SK-N-MC (cell line): ENCODE results near the gene SLC22A4.

Source experiments
- EZH2 ChIP-seq: fragments of 200-600 bp; sonication (generic); IDR thresholded peaks from one replicate; pipeline ENCODE4 v1.6.1; 2017; ENCODE audit warnings: antibody characterized with exemption
- FOXP2 ChIP-seq: optimal IDR thresholded peaks from 2 replicates; pipeline ENCODE3; 2011; ENCODE audit warnings: mild to moderate bottlenecking, moderate library complexity; ENCODE audit not compliant: insufficient read depth; ENCODE audit errors: extremely low read length, control extremely low read depth
- POLR2AphosphoS5 ChIP-seq: IDR thresholded peaks from 2 replicates; pipeline ENCODE4 v1.6.1; 2012; ENCODE audit warnings: mild to moderate bottlenecking, low read depth, low read length, borderline replicate concordance

DNA sequence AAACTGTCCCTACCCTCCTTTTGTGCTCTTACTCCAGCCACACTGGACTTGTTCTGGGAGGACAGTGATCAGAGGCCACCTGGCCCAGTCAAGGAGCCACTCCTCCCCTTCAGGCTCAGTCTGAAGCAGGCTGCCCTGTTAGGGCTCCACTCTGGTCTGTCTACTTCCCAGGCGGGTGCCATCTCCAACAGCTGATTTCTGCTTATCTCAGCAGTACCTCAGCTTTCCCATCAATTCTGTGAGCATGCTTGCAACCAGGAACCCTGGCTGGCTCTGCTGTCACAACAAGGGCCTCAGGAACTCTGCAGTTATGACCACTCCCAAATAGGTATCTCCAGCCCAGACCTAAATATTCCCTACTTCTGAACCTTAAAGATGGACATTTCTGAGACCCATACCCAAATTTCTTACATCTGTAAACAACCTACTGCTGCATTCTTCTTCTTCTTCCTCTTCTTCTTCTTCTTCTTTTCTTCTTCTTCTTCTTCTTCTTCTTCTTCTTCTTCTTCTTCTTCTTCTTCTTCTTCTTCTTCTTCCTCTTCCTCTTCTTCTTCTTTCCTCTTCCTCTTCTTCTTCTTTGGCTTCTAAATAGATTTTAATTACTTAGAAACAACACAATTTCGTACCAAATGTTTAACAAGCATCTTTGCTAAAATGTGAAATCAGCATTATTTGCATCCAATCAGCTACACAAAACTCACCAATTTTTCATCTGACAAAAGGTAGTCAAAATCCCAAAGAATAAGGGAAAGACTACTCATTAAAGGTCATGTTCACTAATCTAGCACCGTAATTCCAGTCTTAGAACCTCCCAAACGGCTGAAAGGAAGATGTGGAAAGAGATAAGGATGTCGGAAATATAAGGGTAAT lies 13.6 kb upstream of the SLC22A4 start:
- TF ChIP-seq EZH2 (no peak), FOXP2 (no peak), POLR2AphosphoS5 (no peak)
